ENCODE measurements around the gene CYP19A1. TPM values are rescaled to one million over a fixed set of nuclear protein-coding genes. Genes with fewer than 3 reads are reported as not detected.

Gene CYP19A1
- total RNA-seq, 1 donor from 2014 or later = 0.58 TPM

DNA sequence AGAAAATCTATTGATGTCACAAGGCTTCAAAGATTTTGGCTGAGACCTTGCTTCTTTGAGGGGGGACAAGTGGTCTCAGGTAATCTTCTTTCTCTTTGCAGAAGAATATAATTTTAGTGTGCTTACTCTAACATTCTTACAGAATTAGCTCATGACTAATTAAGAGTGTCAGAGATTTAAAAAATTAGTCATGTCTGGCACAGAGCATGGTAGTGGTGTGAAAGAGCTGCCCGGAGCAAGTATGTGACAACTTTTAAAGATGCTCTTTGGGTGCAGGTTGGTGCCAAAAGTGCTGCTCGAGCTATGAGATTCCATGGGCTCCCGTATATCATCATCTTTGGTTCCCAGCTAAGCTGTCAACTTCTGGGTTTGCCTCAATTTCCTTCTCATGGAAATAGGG is 31.1 kb downstream of the CYP19A1 start:
- no peaks in the 10 kb centered on the region for H3K36me3 ChIP-seq
- intact Hi-C loops (cut with DNase I) = no loop called here
- no peaks in the 10 kb centered on the region for H3K27me3 ChIP-seq
- ATAC-seq (no peak), DNase-seq (no peak)
- no peak overlapping the region for H3K4me3 ChIP-seq
- H3K9me3 ChIP-seq = no peaks in the 10 kb centered on the region
- H3K4me1 ChIP-seq = peaks cover 12% of the 10 kb centered on the region
- no peak overlapping the region for H3K27ac ChIP-seq
- no peak for TF ChIP-seq CTCF (IDR thresholded peaks at IDR 0.05)

DNA sequence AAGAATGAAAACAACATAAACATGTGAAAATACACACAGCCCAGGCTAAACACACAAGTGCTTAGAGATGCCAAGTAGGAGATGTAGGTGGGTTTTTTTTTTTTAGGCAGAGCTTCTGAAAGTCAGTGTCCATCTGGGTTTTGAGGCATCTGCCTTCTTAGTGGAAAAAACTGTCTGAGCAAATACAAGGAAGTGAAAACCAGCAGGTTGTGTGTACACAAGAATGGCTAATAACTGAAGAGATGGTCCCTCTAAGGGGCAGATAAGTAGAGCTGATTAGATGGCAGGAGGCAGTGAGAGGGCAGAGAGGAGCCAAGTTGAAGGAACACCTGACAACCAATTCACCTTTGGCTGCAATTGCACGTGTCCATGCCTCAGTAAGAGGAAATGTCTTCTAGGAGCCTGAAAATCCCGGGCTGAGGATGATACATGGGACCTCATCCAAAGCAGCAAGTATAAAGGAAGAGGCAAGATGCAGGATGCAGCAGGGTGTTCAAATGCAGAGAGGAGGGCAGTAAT is 34.9 kb downstream of the CYP19A1 start:
- Histone ChIP-seq H3K36me3 (no peaks in the 10 kb centered on the region), H3K27me3 (no peaks in the 10 kb centered on the region), H3K4me1 (peaks cover 5% of the 10 kb centered on the region), H3K4me3 (no peak overlapping the region), H3K9me3 (no peaks in the 10 kb centered on the region), H3K27ac (no peak overlapping the region)
- no peak for TF ChIP-seq CTCF (IDR thresholded peaks at IDR 0.05)
- intact Hi-C loops (cut with DNase I) = no loop called here
- no peak for ATAC-seq
- DNase-seq = no peak

- no peak for TF ChIP-seq CTCF (IDR thresholded peaks at IDR 0.05)
Observed at GRCh38 chr15:51302480-51302879, 35.9 kb downstream of the CYP19A1 start.

GRCh38 chr15:51299187-51300015 is 39.0 kb downstream of the CYP19A1 start:
- Histone ChIP-seq H3K27ac (no peak overlapping the region), H3K4me3 (no peak overlapping the region), H3K9me3 (no peaks in the 10 kb centered on the region), H3K36me3 (no peaks in the 10 kb centered on the region), H3K27me3 (no peaks in the 10 kb centered on the region), H3K4me1 (no peaks in the 10 kb centered on the region)
- no peak for TF ChIP-seq CTCF (IDR thresholded peaks at IDR 0.05)
- no peak for DNase-seq
- intact Hi-C loops (cut with DNase I) = no loop called here
- peak; percentile 59 for ATAC-seq

More at GRCh38 chr15:51302480-51302879, 35.9 kb downstream of the CYP19A1 start:
- Histone ChIP-seq H3K27me3 (no peaks in the 10 kb centered on the region), H3K27ac (no peak overlapping the region), H3K36me3 (no peaks in the 10 kb centered on the region), H3K9me3 (no peaks in the 10 kb centered on the region), H3K4me1 (peaks cover 3% of the 10 kb centered on the region), H3K4me3 (no peak overlapping the region)
- DNase-seq (no peak), ATAC-seq (no peak)
- intact Hi-C loops (cut with DNase I) = no loop called here

- ATAC-seq (no peak), DNase-seq (no peak)
- TF ChIP-seq CTCF (IDR thresholded peaks at IDR 0.05) = no peak
- Histone ChIP-seq H3K36me3 (no peaks in the 10 kb centered on the region), H3K4me3 (no peak overlapping the region), H3K27me3 (no peaks in the 10 kb centered on the region), H3K27ac (peak overlapping the region; percentile 60), H3K9me3 (no peaks in the 10 kb centered on the region), H3K4me1 (no peaks in the 10 kb centered on the region)
- intact Hi-C loops (cut with DNase I) = no loop called here
Observed at GRCh38 chr15:51298620-51299019, 39.8 kb downstream of the CYP19A1 start.
